HEK293 (cell line): Measurements from ENCODE around the gene ZNF792.

Experiments
- CTCF ChIA-PET: fragments of 350-600 bp; formaldehyde crosslinking; extraction: SDS; loops from one replicate; lab custom pipeline; 2021; ENCODE audit warnings: antibody characterized with exemption; lab: Yijun Ruan, JAX
- POLR2A ChIA-PET: fragments of 300-600 bp; formaldehyde crosslinking; extraction: SDS; loops from one replicate; lab custom pipeline; 2020; ENCODE audit warnings: antibody characterized with exemption, inconsistent platforms; lab: Yijun Ruan, JAX
- H3K27ac ChIP-seq: fragments of 200-500 bp; sonication (Bioruptor generic); 2 replicates; pipeline ENCODE4 v1.5.1; 2014; ENCODE audit warnings: low read depth, low read length, control low read depth, inconsistent platforms; ENCODE audit errors: extremely low read depth
- H3K36me3 ChIP-seq, 2 experiments: fragments of 200-500 bp in 1 of 2; sonication (Bioruptor generic) in 1 of 2; 1 replicate in 1 of 2; 2 replicates in 1 of 2; pipeline ENCODE4 v1.5.1; 2014 to 2017; ENCODE audit warnings: inconsistent platforms in 2 of 2, low read length in 2 of 2; ENCODE audit not compliant: control insufficient read depth in 2 of 2, insufficient read depth in 1 of 2
- H3K4me1 ChIP-seq: fragments of 200-500 bp; sonication (Bioruptor generic); 2 replicates; pipeline ENCODE4 v1.5.1; 2014; ENCODE audit warnings: mild to moderate bottlenecking, low read length, inconsistent platforms; ENCODE audit not compliant: control insufficient read depth, insufficient read depth
- H3K4me3 ChIP-seq: 2 replicates; pipeline ENCODE4 v1.5.1; 2011; ENCODE audit warnings: low read depth, mild to moderate bottlenecking, control low read depth, low read length, moderate library complexity
- H3K9me3 ChIP-seq: fragments of 200-500 bp; sonication (Bioruptor generic); 2 replicates; pipeline ENCODE4 v1.5.1; 2014; ENCODE audit warnings: low read depth, low read length, inconsistent platforms; ENCODE audit not compliant: control insufficient read depth, insufficient read depth
- ATF2 ChIP-seq: fragments of 450-650 bp; formaldehyde crosslinking; IDR thresholded peaks from 2 replicates; pipeline ENCODE4 v1.5.1; 2016; ENCODE audit warnings: missing biosample characterization, missing genetic modification characterization, low read depth
- BCL6B ChIP-seq: fragments of 450-650 bp; formaldehyde crosslinking; IDR thresholded peaks from 2 replicates; pipeline ENCODE4 v1.5.1; 2017; ENCODE audit warnings: missing biosample characterization, missing genetic modification characterization
- FEZF1 ChIP-seq: fragments of 450-650 bp; formaldehyde crosslinking; IDR thresholded peaks from 2 replicates; pipeline ENCODE4 v1.5.1; 2016; ENCODE audit warnings: missing biosample characterization, missing genetic modification characterization
- MZF1 ChIP-seq: fragments of 450-650 bp; formaldehyde crosslinking; IDR thresholded peaks from 2 replicates; pipeline ENCODE4 v1.5.1; 2017; ENCODE audit warnings: missing biosample characterization, missing genetic modification characterization, borderline replicate concordance
- PRDM10 ChIP-seq: fragments of 450-650 bp; formaldehyde crosslinking; IDR thresholded peaks from 2 replicates; pipeline ENCODE4 v1.5.1; 2016; ENCODE audit warnings: missing biosample characterization, missing genetic modification characterization
- SCRT1 ChIP-seq: fragments of 450-650 bp; formaldehyde crosslinking; IDR thresholded peaks from 2 replicates; pipeline ENCODE4 v1.5.1; 2016; ENCODE audit warnings: missing biosample characterization, missing genetic modification characterization, borderline replicate concordance
- SCRT2 ChIP-seq: fragments of 450-650 bp; formaldehyde crosslinking; IDR thresholded peaks from 2 replicates; pipeline ENCODE4 v1.5.1; 2016; ENCODE audit warnings: missing biosample characterization, missing genetic modification characterization
- SETDB1 ChIP-seq: IDR thresholded peaks from one replicate; pipeline ENCODE4 v1.6.1; 2017; ENCODE audit warnings: mild to moderate bottlenecking, low read length, moderate library complexity, mixed read lengths; ENCODE audit not compliant: insufficient read length
- YY1 ChIP-seq: fragments of 450-650 bp; formaldehyde crosslinking; IDR thresholded peaks from 2 replicates; pipeline ENCODE4 v1.5.1; 2018; ENCODE audit warnings: missing biosample characterization, missing genetic modification characterization
- ZBTB49 ChIP-seq: fragments of 450-650 bp; formaldehyde crosslinking; IDR thresholded peaks from 2 replicates; pipeline ENCODE4 v1.5.1; 2016; ENCODE audit warnings: missing biosample characterization, missing genetic modification characterization, low read depth
- ZIC2 ChIP-seq: fragments of 450-650 bp; formaldehyde crosslinking; IDR thresholded peaks from 2 replicates; pipeline ENCODE4 v1.5.1; 2016; ENCODE audit warnings: missing biosample characterization, missing genetic modification characterization
- ZNF114 ChIP-seq: fragments of 450-650 bp; formaldehyde crosslinking; IDR thresholded peaks from 2 replicates; pipeline ENCODE4 v1.5.0; 2017; ENCODE audit warnings: missing biosample characterization, missing genetic modification characterization
- ZNF184 ChIP-seq: fragments of 450-650 bp; IDR thresholded peaks from 2 replicates; pipeline ENCODE4 v1.5.1; 2018; ENCODE audit warnings: missing biosample characterization, mild to moderate bottlenecking, missing genetic modification characterization
- ZNF239 ChIP-seq: fragments of 450-650 bp; formaldehyde crosslinking; IDR thresholded peaks from 2 replicates; pipeline ENCODE4 v1.5.1; 2016; ENCODE audit warnings: missing biosample characterization, missing genetic modification characterization
- ZNF302 ChIP-seq: fragments of 450-650 bp; formaldehyde crosslinking; IDR thresholded peaks from 2 replicates; pipeline ENCODE4 v1.5.1; 2016; ENCODE audit warnings: missing biosample characterization, missing genetic modification characterization, low read depth
- ZNF449 ChIP-seq: fragments of 450-650 bp; formaldehyde crosslinking; IDR thresholded peaks from 2 replicates; pipeline ENCODE4 v1.5.1; 2017; ENCODE audit warnings: missing biosample characterization, mild to moderate bottlenecking, missing genetic modification characterization, moderate library complexity
- ZNF501 ChIP-seq: fragments of 450-650 bp; formaldehyde crosslinking; IDR thresholded peaks from 2 replicates; pipeline ENCODE4 v1.5.1; 2016; ENCODE audit warnings: missing biosample characterization, missing genetic modification characterization
- ZNF621 ChIP-seq: fragments of 450-650 bp; formaldehyde crosslinking; IDR thresholded peaks from 2 replicates; pipeline ENCODE4 v1.5.1; 2017; ENCODE audit warnings: missing biosample characterization, missing genetic modification characterization
- ZNF623 ChIP-seq: fragments of 450-650 bp; formaldehyde crosslinking; IDR thresholded peaks from 2 replicates; pipeline ENCODE4 v1.5.1; 2016; ENCODE audit warnings: missing biosample characterization, missing genetic modification characterization
- ZNF777 ChIP-seq: fragments of 450-650 bp; formaldehyde crosslinking; IDR thresholded peaks from 2 replicates; pipeline ENCODE4 v1.5.1; 2017; ENCODE audit warnings: missing biosample characterization, missing genetic modification characterization, borderline replicate concordance
- ZNF837 ChIP-seq: fragments of 450-650 bp; formaldehyde crosslinking; IDR thresholded peaks from 2 replicates; pipeline ENCODE4 v1.5.1; 2016; ENCODE audit warnings: missing biosample characterization, missing genetic modification characterization

The ZNF792 gene

GRCh38 chr19:34985249-34986022 lies 21.4 kb upstream of the ZNF792 start (continued):
- TF ChIP-seq MZF1 (tag by site-specific recombination) (no peak), ZNF623 (tag by site-specific recombination) (no peak), ZNF501 (tag by site-specific recombination) (no peak)

- CTCF ChIA-PET, result interaction anchor here (0.6 to 7.6 kb wide), 5 partner anchors 12 to 118 kb away, joined by 3 to 53 read pairs (median 4); no protein-coding TSS in a partner anchor
- no peaks in the 10 kb centered on the region for H3K36me3 ChIP-seq
- POLR2A ChIA-PET, result interaction anchor here (1.1 kb wide), 1 partner anchor 157 kb away, joined by 4 read pairs; no protein-coding TSS in a partner anchor
- peaks cover 3% of the 10 kb centered on the region; the same call in 1 of the 2 replicates for H3K9me3 ChIP-seq
- no peak overlapping the region for H3K4me3 ChIP-seq
- H3K4me1 ChIP-seq, result no peaks in the 10 kb centered on the region
- H3K27ac ChIP-seq, result no peak overlapping the region
- TF ChIP-seq SETDB1, result peak; percentile 58
- peak; percentile 46; the same call in 1 of the 2 replicates for TF ChIP-seq ATF2 (tag by site-specific recombination)
- no peak for TF ChIP-seq ZNF239 (tag by site-specific recombination)
Observed at GRCh38 chr19:34984287-34984686, 20.3 kb upstream of the ZNF792 start.

- H3K9me3 ChIP-seq, result peaks cover 3% of the 10 kb centered on the region; the same call in 1 of the 2 replicates
- no peak overlapping the region for H3K4me3 ChIP-seq
- ChIA-PET POLR2A (interaction anchor here (1.1 kb wide), 1 partner anchor 158 kb away, joined by 4 read pairs; no protein-coding TSS in a partner anchor), CTCF (interaction anchor here (0.6 to 7.6 kb wide), 8 partner anchors 11 to 118 kb away, joined by 3 to 53 read pairs (median 4); no protein-coding TSS in a partner anchor)
- H3K27ac ChIP-seq, result no peak overlapping the region
- H3K36me3 ChIP-seq, result no peaks in the 10 kb centered on the region
- H3K4me1 ChIP-seq, result no peaks in the 10 kb centered on the region
- no peak for TF ChIP-seq ZNF837 (tag by site-specific recombination)
- TF ChIP-seq ZIC2, result no peak
- no peak for TF ChIP-seq BCL6B (tag by site-specific recombination)
- no peak for TF ChIP-seq YY1 (tag by site-specific recombination)
- no peak for TF ChIP-seq PRDM10 (tag by site-specific recombination)
- TF ChIP-seq ZNF449, result no peak
- TF ChIP-seq SCRT1 (tag by site-specific recombination), result no peak
- TF ChIP-seq ZNF777 (tag by site-specific recombination), result no peak
- TF ChIP-seq SCRT2 (tag by site-specific recombination), result no peak
- TF ChIP-seq ZNF114, result no peak
- no peak for TF ChIP-seq ZNF621
- TF ChIP-seq ZBTB49, result no peak
- TF ChIP-seq FEZF1 (tag by site-specific recombination), result no peak
- TF ChIP-seq ZNF184 (tag by site-specific recombination), result no peak
- TF ChIP-seq ZNF302 (tag by site-specific recombination), result no peak
Observed at GRCh38 chr19:34983786-34984185, 19.8 kb upstream of the ZNF792 start.
